Neuron (in vitro differentiated cells): ENCODE results near the gene ANXA8L1.
"Not testable (repeated sequence)": the region's sequence is repeated elsewhere in the genome, so short reads cannot be mapped to it uniquely, and the experiment has no call there.

Source experiments
- H2AFZ ChIP-seq: one replicate; pipeline ENCODE4 v1.6.1; 2013; ENCODE audit warnings: low read depth, mild to moderate bottlenecking, inconsistent platforms, low read length, moderate library complexity
- H3K27me3 ChIP-seq: one replicate; pipeline ENCODE4 v1.6.1; 2013; ENCODE audit warnings: low read length; ENCODE audit not compliant: insufficient read depth
- H3K36me3 ChIP-seq: one replicate; pipeline ENCODE4 v1.6.1; 2013; ENCODE audit warnings: low read length; ENCODE audit not compliant: insufficient read depth
- H3K4me1 ChIP-seq: one replicate; pipeline ENCODE4 v1.6.1; 2013; ENCODE audit warnings: low read length; ENCODE audit not compliant: insufficient read depth
- H3K4me3 ChIP-seq: 2 replicates; pipeline ENCODE4 v1.5.1; 2013; ENCODE audit warnings: mild to moderate bottlenecking, low read length, moderate library complexity
- H3K9me3 ChIP-seq: one replicate; pipeline ENCODE4 v1.6.1; 2013; ENCODE audit warnings: low read length

The ANXA8L1 gene

DNA sequence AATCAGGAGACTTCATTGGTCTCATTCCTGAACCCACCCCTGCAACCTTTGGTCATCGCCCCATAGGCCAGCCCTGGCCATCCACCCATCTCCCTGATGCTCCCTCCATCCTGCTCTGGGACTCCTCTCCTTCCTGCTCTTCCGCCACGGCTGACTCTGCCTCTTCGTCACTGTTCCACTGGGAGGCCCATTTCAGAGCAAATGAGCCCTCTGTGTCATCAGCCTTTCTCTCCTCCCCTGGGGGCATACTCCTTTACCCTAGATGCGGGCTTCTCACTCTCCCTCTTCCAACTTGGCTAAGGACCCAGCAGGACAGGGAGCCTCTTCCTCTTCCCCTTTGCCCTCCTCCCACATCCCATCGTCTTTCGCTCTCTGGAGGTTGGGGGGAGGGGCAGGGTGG, 42.7 kb downstream of the ANXA8L1 start:
- not testable (repeated sequence) for H3K4me1 ChIP-seq, H3K36me3 ChIP-seq, H3K4me3 ChIP-seq, H2AFZ ChIP-seq, H3K27me3 ChIP-seq, H3K9me3 ChIP-seq

- H3K36me3 ChIP-seq, H3K4me3 ChIP-seq, H3K9me3 ChIP-seq, H3K4me1 ChIP-seq, H3K27me3 ChIP-seq, H2AFZ ChIP-seq: not testable (repeated sequence)
Observed at GRCh38 chr10:46419570-46420379, 44.2 kb downstream of the ANXA8L1 start.

DNA sequence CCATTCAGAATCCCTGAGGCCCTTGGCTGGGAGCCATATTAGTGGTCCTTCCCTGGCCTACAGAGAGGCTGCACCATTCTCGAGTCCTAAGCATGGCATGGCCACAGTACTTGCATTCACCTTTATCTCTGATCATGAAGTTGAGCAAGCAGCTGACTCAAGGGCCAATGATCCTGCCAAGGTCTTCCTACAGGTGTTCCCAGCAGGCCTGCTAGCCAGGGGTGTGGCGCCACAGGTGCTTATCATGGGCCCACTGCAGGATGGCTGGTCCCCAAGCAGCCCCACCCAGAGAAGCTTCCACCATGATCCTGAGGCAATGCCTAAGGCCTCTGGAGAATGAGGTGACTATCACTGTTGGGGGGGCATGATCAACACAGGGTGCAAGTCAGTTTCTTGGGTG, 48.0 kb downstream of the ANXA8L1 start:
- H2AFZ ChIP-seq, H3K27me3 ChIP-seq, H3K4me1 ChIP-seq, H3K36me3 ChIP-seq, H3K4me3 ChIP-seq, H3K9me3 ChIP-seq: not testable (repeated sequence)

DNA sequence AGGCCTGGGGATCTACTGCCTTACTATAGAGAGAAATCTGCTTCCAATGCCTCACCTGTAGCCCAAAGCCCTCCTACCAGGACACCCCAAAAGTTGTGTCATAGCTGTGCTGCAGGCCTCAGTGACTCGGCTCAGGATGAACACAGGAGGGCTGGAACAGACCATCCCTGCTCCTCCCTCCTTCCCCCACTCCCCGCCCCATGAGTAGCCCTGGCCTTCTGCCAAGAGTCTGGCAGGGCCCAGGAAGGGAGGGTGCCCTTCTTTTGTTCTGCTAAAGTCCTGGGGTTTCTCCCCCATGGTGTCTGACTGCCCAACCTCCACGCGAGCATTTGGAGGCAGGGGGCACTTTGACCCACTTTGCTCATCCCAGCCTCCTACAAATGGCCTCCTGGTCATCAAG, 65.4 kb downstream of the ANXA8L1 start:
- H3K27me3 ChIP-seq, H3K4me3 ChIP-seq, H3K9me3 ChIP-seq, H3K4me1 ChIP-seq, H2AFZ ChIP-seq, H3K36me3 ChIP-seq: not testable (repeated sequence)
